Liver (tissue), 3 donors: ENCODE results near the gene KCNMA1.

ENCODE experiments used
- RAD21 ChIP-seq, 2 donors: IDR thresholded peaks; 2 replicates each; pipeline ENCODE4 v1.6.1; 2016; ENCODE audit warnings: antibody characterized with exemption in 2 of 2, mild to moderate bottlenecking in 2 of 2
- RXRA ChIP-seq, 2 donors: IDR thresholded peaks; 2 replicates each; pipeline ENCODE4 v1.6.1; 2017 to 2018; ENCODE audit warnings: antibody characterized with exemption in 2 of 2, mild to moderate bottlenecking in 1 of 2
- TAF1 ChIP-seq: conservative IDR thresholded peaks from 2 replicates; pipeline ENCODE4 v1.6.1; 2016; ENCODE audit warnings: antibody characterized with exemption, mild to moderate bottlenecking
- YY1 ChIP-seq: IDR thresholded peaks from 2 replicates; pipeline ENCODE4 v1.6.1; 2016; ENCODE audit warnings: antibody characterized with exemption, mild to moderate bottlenecking
- TF ChIP-seq, protein P1 (sequence below): fragments of 150-350 bp; IDR thresholded peaks from 2 replicates; pipeline ENCODE4 v1.5.1; 2017; ENCODE audit warnings: improper control_type of control experiment, low read depth, low read length; ENCODE audit not compliant: missing input control
- TF ChIP-seq, protein P2 (sequence below): IDR thresholded peaks from 2 replicates; pipeline ENCODE4 v1.6.1; 2016; ENCODE audit warnings: antibody characterized with exemption
- donor health status: healthy.
- donor health status: healthy.

DNA sequence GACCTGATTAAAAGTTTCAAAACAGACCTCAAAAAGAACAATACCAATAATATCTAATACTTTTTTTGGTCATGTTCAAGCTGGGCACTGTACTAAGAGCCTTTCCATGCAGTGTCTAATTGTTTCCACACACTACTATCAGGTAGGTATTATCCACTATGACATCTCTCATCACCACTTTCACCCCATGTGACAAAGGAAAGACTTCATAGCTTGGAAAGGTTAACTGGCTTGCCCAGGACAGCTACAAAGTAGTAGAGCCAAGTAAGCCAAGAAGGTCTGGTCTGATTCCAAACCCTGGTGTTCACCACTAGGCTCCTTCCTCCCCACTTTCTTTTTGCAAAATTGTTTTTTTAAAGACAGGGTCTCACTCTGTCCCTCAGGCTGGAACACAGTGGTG lies 400.5 kb downstream of the KCNMA1 start:
- TF ChIP-seq, protein P1, sequence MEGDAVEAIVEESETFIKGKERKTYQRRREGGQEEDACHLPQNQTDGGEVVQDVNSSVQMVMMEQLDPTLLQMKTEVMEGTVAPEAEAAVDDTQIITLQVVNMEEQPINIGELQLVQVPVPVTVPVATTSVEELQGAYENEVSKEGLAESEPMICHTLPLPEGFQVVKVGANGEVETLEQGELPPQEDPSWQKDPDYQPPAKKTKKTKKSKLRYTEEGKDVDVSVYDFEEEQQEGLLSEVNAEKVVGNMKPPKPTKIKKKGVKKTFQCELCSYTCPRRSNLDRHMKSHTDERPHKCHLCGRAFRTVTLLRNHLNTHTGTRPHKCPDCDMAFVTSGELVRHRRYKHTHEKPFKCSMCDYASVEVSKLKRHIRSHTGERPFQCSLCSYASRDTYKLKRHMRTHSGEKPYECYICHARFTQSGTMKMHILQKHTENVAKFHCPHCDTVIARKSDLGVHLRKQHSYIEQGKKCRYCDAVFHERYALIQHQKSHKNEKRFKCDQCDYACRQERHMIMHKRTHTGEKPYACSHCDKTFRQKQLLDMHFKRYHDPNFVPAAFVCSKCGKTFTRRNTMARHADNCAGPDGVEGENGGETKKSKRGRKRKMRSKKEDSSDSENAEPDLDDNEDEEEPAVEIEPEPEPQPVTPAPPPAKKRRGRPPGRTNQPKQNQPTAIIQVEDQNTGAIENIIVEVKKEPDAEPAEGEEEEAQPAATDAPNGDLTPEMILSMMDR, result no peak
- TF ChIP-seq, protein P2, sequence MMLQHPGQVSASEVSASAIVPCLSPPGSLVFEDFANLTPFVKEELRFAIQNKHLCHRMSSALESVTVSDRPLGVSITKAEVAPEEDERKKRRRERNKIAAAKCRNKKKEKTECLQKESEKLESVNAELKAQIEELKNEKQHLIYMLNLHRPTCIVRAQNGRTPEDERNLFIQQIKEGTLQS, result no peak
- no peak for TF ChIP-seq YY1
- TF ChIP-seq TAF1, result no peak
- TF ChIP-seq RAD21 (IDR thresholded peaks at IDR 0.05), result no peak
- no peak for TF ChIP-seq RXRA (IDR thresholded peaks at IDR 0.05)
